ENCODE data around the gene MSRB1.
"Not testable (repeated sequence)": the region's sequence is repeated elsewhere in the genome, so short reads cannot be mapped to it uniquely, and the experiment has no call there.

MSRB1 gene

GRCh38 chr16:1946495-1947368 lies 3.7 kb upstream of the MSRB1 start:
- H3K4me1 Mint-ChIP-seq (ENCODE audit: low read depth in 2 of 2): peaks cover 9 to 11% of the 10 kb centered on the region in 2 donors
- H3K27me3 Mint-ChIP-seq: peaks cover 0 to 8% of the 10 kb centered on the region in 2 donors
- H3K36me3 Mint-ChIP-seq (ENCODE audit: insufficient read depth): no peaks in the 10 kb centered on the region
- H3K4me3 Mint-ChIP-seq: no peak overlapping the region
- DNase-seq (no peak), ATAC-seq (replicated peaks) (no peak)
- no peak overlapping the region for H3K27ac Mint-ChIP-seq
- no peaks in the 10 kb centered on the region for H3K9me3 Mint-ChIP-seq

- H3K4me1 Mint-ChIP-seq (ENCODE audit: low read depth in 2 of 2): peaks cover 9 to 13% of the 10 kb centered on the region in 2 donors
- no peaks in the 10 kb centered on the region for H3K9me3 Mint-ChIP-seq
- no peak overlapping the region for H3K27ac Mint-ChIP-seq
- peaks cover 0 to 1% of the 10 kb centered on the region in 2 donors for H3K27me3 Mint-ChIP-seq
- ATAC-seq (replicated peaks) (no peak), DNase-seq (no peak)
- no peaks in the 10 kb centered on the region for H3K36me3 Mint-ChIP-seq (ENCODE audit: insufficient read depth)
- no peak overlapping the region for H3K4me3 Mint-ChIP-seq
Observed at GRCh38 chr16:1945559-1946391, 2.8 kb upstream of the MSRB1 start.

GRCh38 chr16:1944612-1945199 lies 1.7 kb upstream of the MSRB1 start:
- ATAC-seq (replicated peaks) (no peak), DNase-seq (no peak)
- H3K27ac Mint-ChIP-seq: peak overlapping the region in 1 of 2 donors; percentile 67
- H3K9me3 Mint-ChIP-seq: no peaks in the 10 kb centered on the region
- H3K4me1 Mint-ChIP-seq (ENCODE audit: low read depth in 2 of 2): peaks cover 9 to 13% of the 10 kb centered on the region in 2 donors
- H3K4me3 Mint-ChIP-seq: peak overlapping the region; percentile 51 to 64
- peaks cover 7% of the 10 kb centered on the region for H3K36me3 Mint-ChIP-seq (ENCODE audit: insufficient read depth)
- no peaks in the 10 kb centered on the region for H3K27me3 Mint-ChIP-seq

GRCh38 chr16:1942047-1942809 lies 771 bp downstream of the MSRB1 start:
- Mint-ChIP-seq H3K4me1 (ENCODE audit: low read depth in 2 of 2) (peaks cover 9 to 13% of the 10 kb centered on the region in 2 donors), H3K27me3 (no peaks in the 10 kb centered on the region), H3K9me3 (no peaks in the 10 kb centered on the region), H3K4me3 (peak overlapping the region; percentile 90 to 92), H3K27ac (peak overlapping the region; percentile 74 to 88), H3K36me3 (ENCODE audit: insufficient read depth) (peaks cover 15% of the 10 kb centered on the region)
- no peak for ATAC-seq (replicated peaks)
- no peak for DNase-seq

GRCh38 chr16:1941162-1942046 lies 1.6 kb downstream of the MSRB1 start:
- H3K36me3 Mint-ChIP-seq (ENCODE audit: insufficient read depth): peaks cover 15% of the 10 kb centered on the region
- H3K27me3 Mint-ChIP-seq: no peaks in the 10 kb centered on the region
- DNase-seq (no peak), ATAC-seq (replicated peaks) (no peak)
- peak overlapping the region; percentile 90 to 92 for H3K4me3 Mint-ChIP-seq
- H3K27ac Mint-ChIP-seq: no peak overlapping the region
- peaks cover 9 to 13% of the 10 kb centered on the region in 2 donors for H3K4me1 Mint-ChIP-seq (ENCODE audit: low read depth in 2 of 2)
- H3K9me3 Mint-ChIP-seq: no peaks in the 10 kb centered on the region

- peaks cover 15% of the 10 kb centered on the region for H3K36me3 Mint-ChIP-seq (ENCODE audit: insufficient read depth)
- H3K27me3 Mint-ChIP-seq: no peaks in the 10 kb centered on the region
- no peak for ATAC-seq (replicated peaks)
- no peak for DNase-seq
- peaks cover 9 to 13% of the 10 kb centered on the region in 2 donors for H3K4me1 Mint-ChIP-seq (ENCODE audit: low read depth in 2 of 2)
- H3K4me3 Mint-ChIP-seq: no peak overlapping the region
- no peaks in the 10 kb centered on the region for H3K9me3 Mint-ChIP-seq
- no peak overlapping the region for H3K27ac Mint-ChIP-seq
Observed at GRCh38 chr16:1940273-1941161, 2.5 kb downstream of the MSRB1 start.

GRCh38 chr16:1939833-1940232 lies 3.2 kb downstream of the MSRB1 start:
- Mint-ChIP-seq H3K36me3 (ENCODE audit: insufficient read depth) (peaks cover 15% of the 10 kb centered on the region), H3K4me1 (ENCODE audit: low read depth in 2 of 2) (peaks cover 9 to 13% of the 10 kb centered on the region in 2 donors)
- ATAC-seq (replicated peaks); H3K27me3 Mint-ChIP-seq; DNase-seq; H3K4me3 Mint-ChIP-seq; H3K9me3 Mint-ChIP-seq; H3K27ac Mint-ChIP-seq: not testable (repeated sequence)

GRCh38 chr16:1938910-1939309 lies 4.1 kb downstream of the MSRB1 start:
- Mint-ChIP-seq H3K4me3 (no peak overlapping the region), H3K4me1 (ENCODE audit: low read depth in 2 of 2) (peaks cover 4 to 13% of the 10 kb centered on the region in 2 donors), H3K36me3 (ENCODE audit: insufficient read depth) (peaks cover 15% of the 10 kb centered on the region), H3K9me3 (no peaks in the 10 kb centered on the region), H3K27me3 (no peaks in the 10 kb centered on the region), H3K27ac (no peak overlapping the region)
- no peak for ATAC-seq (replicated peaks)
- DNase-seq: no peak

- no peak overlapping the region for H3K4me3 Mint-ChIP-seq
- no peak for ATAC-seq (replicated peaks)
- H3K9me3 Mint-ChIP-seq: no peaks in the 10 kb centered on the region
- peaks cover 0 to 3% of the 10 kb centered on the region in 2 donors for H3K27me3 Mint-ChIP-seq
- H3K27ac Mint-ChIP-seq: no peak overlapping the region
- DNase-seq: no peak
- H3K4me1 Mint-ChIP-seq (ENCODE audit: low read depth in 2 of 2): peaks cover 4 to 10% of the 10 kb centered on the region in 2 donors
- peaks cover 15% of the 10 kb centered on the region for H3K36me3 Mint-ChIP-seq (ENCODE audit: insufficient read depth)
Observed at GRCh38 chr16:1938316-1938715, 4.7 kb downstream of the MSRB1 start.

GRCh38 chr16:1936945-1937479 lies 6.0 kb downstream of the MSRB1 start:
- Mint-ChIP-seq H3K9me3 (no peaks in the 10 kb centered on the region), H3K4me3 (no peak overlapping the region), H3K27ac (peak overlapping the region in 1 of 2 donors; percentile 44), H3K4me1 (ENCODE audit: low read depth in 2 of 2) (peaks cover 0 to 5% of the 10 kb centered on the region in 2 donors), H3K27me3 (peaks cover 0 to 9% of the 10 kb centered on the region in 2 donors), H3K36me3 (ENCODE audit: insufficient read depth) (peaks cover 15% of the 10 kb centered on the region)
- no peak for ATAC-seq (replicated peaks)
- DNase-seq: no peak

- DNase-seq: no peak
- no peaks in the 10 kb centered on the region for H3K9me3 Mint-ChIP-seq
- no peak for ATAC-seq (replicated peaks)
- H3K27ac Mint-ChIP-seq: no peak overlapping the region
- no peak overlapping the region for H3K4me3 Mint-ChIP-seq
- H3K27me3 Mint-ChIP-seq: peaks cover 0 to 9% of the 10 kb centered on the region in 2 donors
- peaks cover 0 to 2% of the 10 kb centered on the region in 2 donors for H3K4me1 Mint-ChIP-seq (ENCODE audit: low read depth in 2 of 2)
- peaks cover 3% of the 10 kb centered on the region for H3K36me3 Mint-ChIP-seq (ENCODE audit: insufficient read depth)
Observed at GRCh38 chr16:1933097-1933661, 9.8 kb downstream of the MSRB1 start.

All from effector memory CD8-positive, alpha-beta T cell (primary cell).